ENCODE measurements around the gene PHF20. TPM values are rescaled to one million over a fixed set of nuclear protein-coding genes. Genes with fewer than 3 reads are reported as not detected.
"Not testable (repeated sequence)": the region's sequence is repeated elsewhere in the genome, so short reads cannot be mapped to it uniquely, and the experiment has no call there.

Gene PHF20
- total RNA-seq, 6 experiments from 2014 or later = 31.5 to 40.9 (median 36.2) TPM

DNA sequence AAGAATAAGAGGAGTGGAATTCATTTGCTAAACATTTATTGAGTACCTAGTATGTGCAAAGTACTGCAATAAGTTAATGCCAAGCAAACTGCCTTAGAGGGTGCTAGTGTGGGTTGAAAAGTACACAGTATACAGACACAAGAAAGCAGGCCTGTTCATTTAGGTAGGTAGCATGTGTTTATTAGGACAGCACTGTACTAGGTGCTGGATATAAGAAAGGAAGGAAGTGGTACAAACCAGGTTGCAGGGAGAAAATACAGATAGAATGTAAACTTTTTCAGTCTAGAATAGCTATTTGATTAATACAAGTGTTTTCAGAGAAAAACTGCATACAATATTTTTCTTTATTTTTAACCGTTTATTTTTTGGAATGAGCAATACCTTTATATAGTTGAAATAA lies 68.1 kb downstream of the PHF20 start:
- DNase-seq = no peak
- H3K27ac Mint-ChIP-seq = no peak overlapping the region
- H3K27me3 Mint-ChIP-seq (ENCODE audit: insufficient read depth) = no peaks in the 10 kb centered on the region
- TF ChIP-seq, protein P1, sequence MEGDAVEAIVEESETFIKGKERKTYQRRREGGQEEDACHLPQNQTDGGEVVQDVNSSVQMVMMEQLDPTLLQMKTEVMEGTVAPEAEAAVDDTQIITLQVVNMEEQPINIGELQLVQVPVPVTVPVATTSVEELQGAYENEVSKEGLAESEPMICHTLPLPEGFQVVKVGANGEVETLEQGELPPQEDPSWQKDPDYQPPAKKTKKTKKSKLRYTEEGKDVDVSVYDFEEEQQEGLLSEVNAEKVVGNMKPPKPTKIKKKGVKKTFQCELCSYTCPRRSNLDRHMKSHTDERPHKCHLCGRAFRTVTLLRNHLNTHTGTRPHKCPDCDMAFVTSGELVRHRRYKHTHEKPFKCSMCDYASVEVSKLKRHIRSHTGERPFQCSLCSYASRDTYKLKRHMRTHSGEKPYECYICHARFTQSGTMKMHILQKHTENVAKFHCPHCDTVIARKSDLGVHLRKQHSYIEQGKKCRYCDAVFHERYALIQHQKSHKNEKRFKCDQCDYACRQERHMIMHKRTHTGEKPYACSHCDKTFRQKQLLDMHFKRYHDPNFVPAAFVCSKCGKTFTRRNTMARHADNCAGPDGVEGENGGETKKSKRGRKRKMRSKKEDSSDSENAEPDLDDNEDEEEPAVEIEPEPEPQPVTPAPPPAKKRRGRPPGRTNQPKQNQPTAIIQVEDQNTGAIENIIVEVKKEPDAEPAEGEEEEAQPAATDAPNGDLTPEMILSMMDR (IDR thresholded peaks at IDR 0.05) = no peak
- no peak overlapping the region for H3K4me3 Mint-ChIP-seq
- H3K36me3 Mint-ChIP-seq (ENCODE audit: low read depth) = peaks cover 38% of the 10 kb centered on the region
- peaks cover 10% of the 10 kb centered on the region for H3K4me1 Mint-ChIP-seq (ENCODE audit: low read depth)
- peaks cover 32% of the 10 kb centered on the region for H3K9me3 Mint-ChIP-seq

DNA sequence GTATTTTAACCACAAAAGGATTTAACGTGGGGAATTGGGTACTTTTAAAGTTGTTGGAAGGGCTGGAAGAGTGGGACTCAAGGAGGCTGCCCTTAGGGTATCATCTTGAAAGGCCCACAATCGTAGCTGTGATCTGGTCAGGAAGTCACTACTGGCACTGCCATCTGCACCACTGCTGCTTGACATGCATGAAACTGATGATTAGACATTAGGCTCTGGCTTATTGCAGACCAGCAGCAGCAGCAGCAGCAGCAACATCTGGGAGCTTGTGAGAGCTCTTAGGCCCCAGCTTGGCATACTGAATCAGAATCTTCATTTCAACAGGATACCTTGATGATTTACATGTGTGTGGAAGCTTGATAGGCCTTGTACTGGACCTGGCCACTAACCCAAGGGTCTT lies 68.6 kb downstream of the PHF20 start:
- Mint-ChIP-seq H3K27me3 (ENCODE audit: insufficient read depth) (no peaks in the 10 kb centered on the region), H3K9me3 (peaks cover 32% of the 10 kb centered on the region), H3K4me1 (ENCODE audit: low read depth) (peaks cover 10% of the 10 kb centered on the region), H3K36me3 (ENCODE audit: low read depth) (peaks cover 38% of the 10 kb centered on the region), H3K4me3 (no peak overlapping the region), H3K27ac (no peak overlapping the region)
- TF ChIP-seq, protein P1 (IDR thresholded peaks at IDR 0.05) = no peak
- no peak for DNase-seq

DNA sequence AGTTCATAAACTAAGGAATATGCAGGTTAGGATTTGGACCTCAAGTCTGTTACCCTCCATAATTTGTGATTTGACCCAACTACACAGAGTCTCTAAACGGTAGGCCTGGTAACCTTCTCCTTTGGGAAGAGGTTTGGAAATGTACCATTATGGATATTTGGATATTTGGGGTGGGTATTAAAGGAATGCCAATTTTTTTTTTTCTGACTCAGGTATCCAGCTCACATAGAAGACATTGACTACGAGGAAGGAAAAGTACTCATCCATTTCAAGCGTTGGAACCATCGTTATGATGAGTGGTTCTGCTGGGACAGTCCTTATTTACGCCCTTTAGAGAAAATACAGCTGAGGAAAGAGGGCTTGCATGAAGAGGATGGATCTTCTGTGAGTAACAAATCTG lies 70.5 kb downstream of the PHF20 start:
- no peak for DNase-seq
- H3K36me3 Mint-ChIP-seq (ENCODE audit: low read depth) = peaks cover 42% of the 10 kb centered on the region
- H3K4me1 Mint-ChIP-seq (ENCODE audit: low read depth) = peaks cover 5% of the 10 kb centered on the region
- H3K9me3 Mint-ChIP-seq = peaks cover 32% of the 10 kb centered on the region
- TF ChIP-seq, protein P1 (IDR thresholded peaks at IDR 0.05) = no peak
- no peak overlapping the region for H3K4me3 Mint-ChIP-seq
- no peak overlapping the region for H3K27ac Mint-ChIP-seq
- no peaks in the 10 kb centered on the region for H3K27me3 Mint-ChIP-seq (ENCODE audit: insufficient read depth)

DNA sequence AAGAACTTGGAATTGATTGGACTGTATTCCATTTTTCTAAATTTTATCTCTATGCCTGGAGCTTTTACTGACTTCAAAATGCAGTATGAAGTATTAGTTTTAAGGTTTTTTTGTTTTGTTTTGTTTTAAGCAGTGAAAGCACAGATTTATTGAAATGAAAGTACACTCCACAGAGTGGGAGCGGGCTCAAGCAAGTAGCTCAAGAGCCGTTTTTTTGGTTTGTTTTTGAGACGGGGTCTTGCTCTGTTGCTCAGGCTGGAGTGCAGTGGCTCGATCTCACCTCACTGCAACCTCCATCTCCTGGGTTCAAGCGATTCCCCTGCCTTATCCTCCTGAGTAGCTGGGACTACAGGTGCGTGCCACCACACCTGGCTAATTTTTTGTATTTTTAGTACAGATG lies 72.1 kb downstream of the PHF20 start:
- not testable (repeated sequence) for H3K27me3 Mint-ChIP-seq (ENCODE audit: insufficient read depth); H3K4me3 Mint-ChIP-seq
- H3K36me3 Mint-ChIP-seq (ENCODE audit: low read depth) = peaks cover 47% of the 10 kb centered on the region

DNA sequence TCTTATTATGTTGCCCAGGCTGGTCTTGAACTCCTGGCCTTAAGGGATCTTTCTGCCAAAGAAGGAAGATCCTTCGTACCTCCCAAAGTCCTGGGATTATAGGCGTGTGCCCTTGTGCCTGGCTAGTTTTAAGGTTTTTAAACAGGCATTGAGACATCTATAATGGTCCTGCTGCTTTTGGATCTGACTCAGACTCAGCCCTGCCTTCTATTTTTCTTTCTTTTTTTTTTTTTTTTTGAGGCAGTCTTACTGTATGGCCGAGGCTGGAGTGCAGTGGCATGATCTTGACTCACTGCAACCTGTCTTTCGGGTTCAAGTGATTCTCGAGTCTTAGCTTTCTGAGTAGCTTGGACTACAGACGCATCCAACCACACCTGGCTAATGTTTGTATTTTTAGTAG lies 73.7 kb downstream of the PHF20 start:
- TF ChIP-seq, protein P1 (IDR thresholded peaks at IDR 0.05) = no peak
- Mint-ChIP-seq H3K27me3 (ENCODE audit: insufficient read depth) (peaks cover 3% of the 10 kb centered on the region; the same call in 1 of the 2 replicates), H3K36me3 (ENCODE audit: low read depth) (peaks cover 47% of the 10 kb centered on the region), H3K27ac (no peak overlapping the region), H3K9me3 (peaks cover 32% of the 10 kb centered on the region), H3K4me1 (ENCODE audit: low read depth) (no peaks in the 10 kb centered on the region), H3K4me3 (no peak overlapping the region)
- DNase-seq = no peak

More for the DNA sequence above, 72.1 kb downstream of the PHF20 start:
- H3K4me1 Mint-ChIP-seq (ENCODE audit: low read depth); DNase-seq; H3K27ac Mint-ChIP-seq: not testable (repeated sequence)
- peaks cover 32% of the 10 kb centered on the region for H3K9me3 Mint-ChIP-seq

DNA sequence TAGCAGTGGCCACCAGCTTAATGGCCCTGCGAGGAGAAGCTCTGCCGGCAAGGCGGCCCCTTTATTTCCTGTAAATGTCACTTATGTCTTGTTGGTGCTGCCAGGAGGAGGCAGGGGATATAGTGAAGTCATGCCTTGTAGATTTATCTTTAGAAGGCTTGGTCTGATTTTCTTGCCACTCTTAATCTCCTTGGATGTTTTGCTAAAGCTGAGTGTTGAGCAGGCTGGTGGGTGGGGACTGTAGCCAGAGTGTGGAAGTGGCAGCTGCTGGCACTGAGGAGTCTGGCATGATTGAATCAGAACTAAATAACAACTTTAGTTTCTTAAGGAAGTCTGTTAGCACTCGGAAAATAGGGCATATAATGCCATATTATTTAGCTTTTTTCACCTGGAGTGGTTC lies 77.9 kb downstream of the PHF20 start:
- Mint-ChIP-seq H3K4me1 (ENCODE audit: low read depth) (peaks cover 8% of the 10 kb centered on the region), H3K27me3 (ENCODE audit: insufficient read depth) (peaks cover 3% of the 10 kb centered on the region), H3K4me3 (no peak overlapping the region), H3K27ac (no peak overlapping the region), H3K9me3 (no peaks in the 10 kb centered on the region), H3K36me3 (ENCODE audit: low read depth) (peaks cover 27% of the 10 kb centered on the region)
- no peak for DNase-seq
- TF ChIP-seq, protein P1 (IDR thresholded peaks at IDR 0.05) = no peak

DNA sequence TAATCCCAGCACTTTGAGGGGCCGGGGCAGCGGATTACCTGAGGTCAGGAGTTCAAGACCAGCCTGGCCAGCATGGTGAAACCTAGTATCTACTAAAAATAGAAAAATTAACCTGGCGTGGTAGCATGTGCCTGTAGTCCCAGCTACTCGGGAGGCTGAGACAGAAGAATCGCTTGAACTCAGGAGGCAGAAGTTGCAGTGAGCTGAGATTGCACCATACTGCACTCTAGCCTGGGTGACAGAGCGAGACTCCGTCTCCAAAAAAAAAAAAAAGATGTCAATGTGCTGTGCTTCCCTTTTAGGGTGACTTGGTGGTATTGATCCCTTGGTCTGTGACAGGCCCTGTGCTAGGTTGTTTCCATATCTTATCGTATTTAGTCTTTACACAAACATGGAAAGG lies 79.8 kb downstream of the PHF20 start:
- Mint-ChIP-seq H3K36me3 (ENCODE audit: low read depth) (peaks cover 32% of the 10 kb centered on the region), H3K4me1 (ENCODE audit: low read depth) (peaks cover 14% of the 10 kb centered on the region)
- DNase-seq; H3K27ac Mint-ChIP-seq; H3K27me3 Mint-ChIP-seq (ENCODE audit: insufficient read depth); H3K4me3 Mint-ChIP-seq; H3K9me3 Mint-ChIP-seq: not testable (repeated sequence)
